ENCODE results near the gene BMP10.

BMP10 gene

DNA sequence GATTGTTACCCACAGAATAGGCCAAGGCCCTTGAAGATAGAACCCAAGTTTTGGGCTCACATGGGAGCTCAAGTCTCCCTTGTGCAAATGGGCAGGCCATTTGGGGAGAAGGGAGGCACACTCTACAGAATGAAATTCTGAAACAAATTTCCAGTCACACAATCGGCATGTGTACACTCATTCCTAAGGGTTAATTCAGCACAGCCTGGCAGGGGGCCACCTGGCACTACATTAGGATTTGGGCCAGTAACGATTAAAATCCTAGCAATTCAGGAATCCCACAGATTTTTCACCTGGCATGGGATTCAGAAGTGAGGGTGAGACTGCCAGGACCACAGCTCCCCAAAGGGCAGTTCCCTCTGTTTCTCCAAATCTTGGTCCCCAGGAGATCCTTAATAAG is 46.4 kb downstream of the BMP10 start:
- H3K4me2 ChIP-seq, result no peak overlapping the region
- H3K27ac ChIP-seq, result no peak overlapping the region
- no peak overlapping the region for H2AFZ ChIP-seq (ENCODE audit: low read depth)
- no peaks in the 10 kb centered on the region for H3K27me3 ChIP-seq (ENCODE audit: insufficient read depth, low read depth)
- no peaks in the 10 kb centered on the region for H4K20me1 ChIP-seq (ENCODE audit: insufficient read depth)
- H3K4me1 ChIP-seq (ENCODE audit: low read depth, poor library complexity, severe bottlenecking), result peaks cover 13% of the 10 kb centered on the region
- no peaks in the 10 kb centered on the region for H3K36me3 ChIP-seq (ENCODE audit: insufficient read depth)
- TF ChIP-seq, protein P1, sequence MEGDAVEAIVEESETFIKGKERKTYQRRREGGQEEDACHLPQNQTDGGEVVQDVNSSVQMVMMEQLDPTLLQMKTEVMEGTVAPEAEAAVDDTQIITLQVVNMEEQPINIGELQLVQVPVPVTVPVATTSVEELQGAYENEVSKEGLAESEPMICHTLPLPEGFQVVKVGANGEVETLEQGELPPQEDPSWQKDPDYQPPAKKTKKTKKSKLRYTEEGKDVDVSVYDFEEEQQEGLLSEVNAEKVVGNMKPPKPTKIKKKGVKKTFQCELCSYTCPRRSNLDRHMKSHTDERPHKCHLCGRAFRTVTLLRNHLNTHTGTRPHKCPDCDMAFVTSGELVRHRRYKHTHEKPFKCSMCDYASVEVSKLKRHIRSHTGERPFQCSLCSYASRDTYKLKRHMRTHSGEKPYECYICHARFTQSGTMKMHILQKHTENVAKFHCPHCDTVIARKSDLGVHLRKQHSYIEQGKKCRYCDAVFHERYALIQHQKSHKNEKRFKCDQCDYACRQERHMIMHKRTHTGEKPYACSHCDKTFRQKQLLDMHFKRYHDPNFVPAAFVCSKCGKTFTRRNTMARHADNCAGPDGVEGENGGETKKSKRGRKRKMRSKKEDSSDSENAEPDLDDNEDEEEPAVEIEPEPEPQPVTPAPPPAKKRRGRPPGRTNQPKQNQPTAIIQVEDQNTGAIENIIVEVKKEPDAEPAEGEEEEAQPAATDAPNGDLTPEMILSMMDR (conservative IDR thresholded peaks at IDR 0.05; ENCODE audit: low read depth, low read length), result no peak
- H3K9ac ChIP-seq, result no peak overlapping the region
- H3K4me3 ChIP-seq (IDR thresholded peaks at IDR 0.05; ENCODE audit: insufficient read depth, low read depth, low read length), result no peak overlapping the region
- no peaks in the 10 kb centered on the region for H3K79me2 ChIP-seq (ENCODE audit: insufficient read depth, low read depth)

DNA sequence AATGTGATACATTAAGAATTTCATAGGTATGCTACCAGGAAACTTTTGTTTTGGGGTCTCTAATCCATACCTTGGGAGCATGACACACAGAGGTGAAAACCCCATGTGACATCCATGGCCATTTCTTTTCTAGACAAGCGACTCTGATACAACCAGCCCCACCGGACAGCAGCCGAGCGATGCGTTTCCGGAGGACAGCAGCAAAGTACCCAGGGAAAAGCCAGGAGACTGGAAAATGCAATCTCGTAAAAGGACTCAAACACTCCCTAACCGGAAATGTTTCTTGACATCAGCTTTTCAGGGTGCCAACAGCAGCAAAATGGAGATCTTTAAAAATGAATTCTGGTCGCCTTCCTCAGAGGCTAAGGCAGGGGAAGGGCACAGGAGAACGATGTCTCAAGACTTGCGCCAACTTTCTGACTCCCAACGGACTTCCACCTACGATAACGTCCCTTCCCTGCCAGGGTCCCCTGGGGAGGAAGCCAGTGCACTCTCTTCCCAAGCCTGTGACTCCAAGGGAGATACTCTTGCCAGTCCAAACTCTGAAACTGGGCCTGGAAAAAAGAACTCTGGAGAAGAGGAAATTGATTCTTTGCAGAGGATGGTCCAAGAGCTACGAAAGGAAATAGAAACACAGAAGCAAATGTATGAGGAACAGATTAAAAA is 48.9 kb downstream of the BMP10 start:
- H3K36me3 ChIP-seq (ENCODE audit: insufficient read depth), result no peaks in the 10 kb centered on the region

DNA sequence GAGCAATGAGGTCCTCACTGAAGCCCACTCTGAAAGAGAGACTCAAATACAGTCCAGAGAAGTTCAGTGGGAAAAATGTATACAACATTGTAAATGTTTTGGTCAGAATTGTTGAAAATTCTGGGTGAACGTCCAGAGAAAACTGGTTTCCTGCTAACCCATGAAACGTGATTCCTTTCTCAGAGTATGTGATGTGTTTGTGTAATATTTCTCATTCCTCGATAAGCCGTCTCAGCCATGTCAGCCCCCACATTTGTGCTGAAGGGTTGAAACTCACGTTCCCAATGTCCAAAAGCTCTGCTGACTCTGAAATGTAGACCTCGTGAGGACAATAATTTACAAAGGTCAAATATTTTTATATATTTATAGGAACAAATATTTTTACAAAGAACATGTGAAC is 51.6 kb downstream of the BMP10 start:
- no peak overlapping the region for H3K27ac ChIP-seq
- no peaks in the 10 kb centered on the region for H4K20me1 ChIP-seq (ENCODE audit: insufficient read depth)
- H3K4me1 ChIP-seq (ENCODE audit: low read depth, poor library complexity, severe bottlenecking), result no peaks in the 10 kb centered on the region
- H3K9ac ChIP-seq, result no peak overlapping the region
- no peaks in the 10 kb centered on the region for H3K27me3 ChIP-seq (ENCODE audit: insufficient read depth, low read depth)
- no peak overlapping the region for H2AFZ ChIP-seq (ENCODE audit: low read depth)
- no peaks in the 10 kb centered on the region for H3K79me2 ChIP-seq (ENCODE audit: insufficient read depth, low read depth)
- no peak overlapping the region for H3K4me2 ChIP-seq
- no peaks in the 10 kb centered on the region for H3K36me3 ChIP-seq (ENCODE audit: insufficient read depth)
- TF ChIP-seq, protein P1 (conservative IDR thresholded peaks at IDR 0.05; ENCODE audit: low read depth, low read length), result no peak
- H3K4me3 ChIP-seq (IDR thresholded peaks at IDR 0.05; ENCODE audit: insufficient read depth, low read depth, low read length), result no peak overlapping the region

More for the DNA sequence above, 48.9 kb downstream of the BMP10 start:
- Histone ChIP-seq H3K27me3 (ENCODE audit: insufficient read depth, low read depth) (no peaks in the 10 kb centered on the region), H2AFZ (ENCODE audit: low read depth) (no peak overlapping the region), H3K4me1 (ENCODE audit: low read depth, poor library complexity, severe bottlenecking) (no peaks in the 10 kb centered on the region), H3K9ac (no peak overlapping the region), H3K79me2 (ENCODE audit: insufficient read depth, low read depth) (no peaks in the 10 kb centered on the region), H3K27ac (no peak overlapping the region), H3K4me3 (IDR thresholded peaks at IDR 0.05; ENCODE audit: insufficient read depth, low read depth, low read length) (no peak overlapping the region), H3K4me2 (no peak overlapping the region), H4K20me1 (ENCODE audit: insufficient read depth) (no peaks in the 10 kb centered on the region)
- TF ChIP-seq, protein P1 (conservative IDR thresholded peaks at IDR 0.05; ENCODE audit: low read depth, low read length), result no peak

DNA sequence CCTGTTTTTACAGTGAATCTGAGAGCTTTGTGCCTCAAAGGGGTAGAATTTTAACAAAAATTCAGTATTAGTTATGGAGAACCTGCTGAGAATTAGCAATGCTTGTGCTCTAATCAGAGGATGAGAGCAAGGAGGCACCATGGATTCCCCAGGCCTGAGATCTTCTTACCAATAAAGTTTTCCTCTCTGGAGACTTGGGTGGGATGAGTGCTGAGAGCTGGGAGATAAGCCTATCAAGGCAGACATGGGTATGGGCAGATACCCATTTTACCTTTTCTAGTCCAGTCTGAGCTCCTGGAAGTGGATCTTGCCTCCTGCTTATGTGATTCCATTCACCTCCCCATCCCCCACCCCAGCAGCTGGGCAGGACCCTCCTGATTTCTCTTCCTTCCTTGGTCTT is 53.9 kb downstream of the BMP10 start:
- Histone ChIP-seq H2AFZ (ENCODE audit: low read depth) (no peak overlapping the region), H4K20me1 (ENCODE audit: insufficient read depth) (no peaks in the 10 kb centered on the region), H3K36me3 (ENCODE audit: insufficient read depth) (no peaks in the 10 kb centered on the region), H3K79me2 (ENCODE audit: insufficient read depth, low read depth) (no peaks in the 10 kb centered on the region), H3K9ac (no peak overlapping the region), H3K4me1 (ENCODE audit: low read depth, poor library complexity, severe bottlenecking) (no peaks in the 10 kb centered on the region), H3K4me3 (IDR thresholded peaks at IDR 0.05; ENCODE audit: insufficient read depth, low read depth, low read length) (no peak overlapping the region), H3K27ac (no peak overlapping the region), H3K27me3 (ENCODE audit: insufficient read depth, low read depth) (no peaks in the 10 kb centered on the region), H3K4me2 (no peak overlapping the region)
- TF ChIP-seq, protein P1 (conservative IDR thresholded peaks at IDR 0.05; ENCODE audit: low read depth, low read length), result no peak

Data from KMS-11 (cell line).